VCaP (cell line): Measurements from ENCODE around the gene ITGAE.

Experiments used
- H3K27ac ChIP-seq: fragments of 450-650 bp; 2 replicates; pipeline ENCODE4 v1.5.1; 2017
- TF ChIP-seq, protein P1 (sequence below): fragments of 450-650 bp; conservative IDR thresholded peaks from 2 replicates; pipeline ENCODE4 v1.5.1; 2017; ENCODE audit warnings: mild to moderate bottlenecking, moderate library complexity

ITGAE gene

DNA sequence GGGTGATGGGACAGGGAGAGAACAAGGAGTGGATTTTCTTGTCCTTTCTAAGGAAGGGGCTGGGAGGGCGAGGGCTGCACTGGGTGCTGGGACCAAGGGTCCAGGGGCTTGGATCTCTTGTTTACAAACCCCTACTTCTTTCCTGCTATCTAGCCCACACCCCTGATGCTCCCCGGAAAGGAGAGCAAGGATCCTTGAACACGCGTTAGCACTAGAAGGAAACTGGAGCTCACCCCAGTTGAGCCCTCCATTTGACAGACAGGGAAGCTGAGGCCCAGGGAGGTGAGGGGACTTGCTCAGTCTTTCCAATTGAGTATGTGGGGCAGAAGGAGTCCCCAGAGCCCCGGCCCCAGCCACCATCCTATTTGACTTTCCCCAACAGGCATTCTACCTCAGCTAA, 4.6 kb upstream of the ITGAE start:
- TF ChIP-seq, protein P1, sequence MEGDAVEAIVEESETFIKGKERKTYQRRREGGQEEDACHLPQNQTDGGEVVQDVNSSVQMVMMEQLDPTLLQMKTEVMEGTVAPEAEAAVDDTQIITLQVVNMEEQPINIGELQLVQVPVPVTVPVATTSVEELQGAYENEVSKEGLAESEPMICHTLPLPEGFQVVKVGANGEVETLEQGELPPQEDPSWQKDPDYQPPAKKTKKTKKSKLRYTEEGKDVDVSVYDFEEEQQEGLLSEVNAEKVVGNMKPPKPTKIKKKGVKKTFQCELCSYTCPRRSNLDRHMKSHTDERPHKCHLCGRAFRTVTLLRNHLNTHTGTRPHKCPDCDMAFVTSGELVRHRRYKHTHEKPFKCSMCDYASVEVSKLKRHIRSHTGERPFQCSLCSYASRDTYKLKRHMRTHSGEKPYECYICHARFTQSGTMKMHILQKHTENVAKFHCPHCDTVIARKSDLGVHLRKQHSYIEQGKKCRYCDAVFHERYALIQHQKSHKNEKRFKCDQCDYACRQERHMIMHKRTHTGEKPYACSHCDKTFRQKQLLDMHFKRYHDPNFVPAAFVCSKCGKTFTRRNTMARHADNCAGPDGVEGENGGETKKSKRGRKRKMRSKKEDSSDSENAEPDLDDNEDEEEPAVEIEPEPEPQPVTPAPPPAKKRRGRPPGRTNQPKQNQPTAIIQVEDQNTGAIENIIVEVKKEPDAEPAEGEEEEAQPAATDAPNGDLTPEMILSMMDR: no peak
- no peak overlapping the region for H3K27ac ChIP-seq

DNA sequence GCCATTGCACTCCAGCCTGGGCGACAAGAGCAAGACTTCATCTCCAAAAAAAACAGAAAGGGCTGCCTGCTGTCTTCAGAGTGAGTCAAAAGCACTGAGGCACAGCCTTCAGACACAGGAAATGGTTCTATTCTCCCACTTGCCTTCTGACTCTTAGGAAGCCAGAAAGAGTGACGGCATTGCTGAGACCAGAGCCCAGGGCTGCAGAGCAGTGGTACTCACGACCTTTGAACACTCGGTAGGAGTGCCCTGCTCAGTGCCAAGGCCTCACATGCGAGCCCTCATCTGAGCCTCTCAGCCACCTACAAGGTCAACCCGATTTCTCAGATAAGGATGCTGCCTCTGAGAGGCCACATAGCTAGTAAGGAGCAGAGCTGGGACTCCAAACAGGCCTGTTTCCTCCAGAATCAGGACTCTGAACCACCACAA, 3.5 kb upstream of the ITGAE start:
- no peak overlapping the region for H3K27ac ChIP-seq
- TF ChIP-seq, protein P1: no peak

DNA sequence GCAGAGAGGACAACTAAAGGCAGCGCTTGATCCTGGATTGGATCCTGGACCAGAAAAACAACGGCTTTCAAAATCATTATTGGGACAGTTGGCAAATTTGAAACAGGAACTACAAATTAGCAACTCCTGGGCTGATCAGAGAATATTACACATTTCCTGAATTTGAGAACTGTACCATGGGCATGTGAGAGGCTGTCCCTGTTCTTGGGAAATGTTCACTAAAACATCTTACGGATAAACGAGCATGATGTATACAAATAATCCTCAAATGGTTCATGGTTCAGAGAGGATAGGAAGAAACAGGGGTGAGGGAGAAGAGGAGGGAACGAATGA, 2.3 kb upstream of the ITGAE start:
- TF ChIP-seq, protein P1: no peak
- H3K27ac ChIP-seq: no peak overlapping the region

DNA sequence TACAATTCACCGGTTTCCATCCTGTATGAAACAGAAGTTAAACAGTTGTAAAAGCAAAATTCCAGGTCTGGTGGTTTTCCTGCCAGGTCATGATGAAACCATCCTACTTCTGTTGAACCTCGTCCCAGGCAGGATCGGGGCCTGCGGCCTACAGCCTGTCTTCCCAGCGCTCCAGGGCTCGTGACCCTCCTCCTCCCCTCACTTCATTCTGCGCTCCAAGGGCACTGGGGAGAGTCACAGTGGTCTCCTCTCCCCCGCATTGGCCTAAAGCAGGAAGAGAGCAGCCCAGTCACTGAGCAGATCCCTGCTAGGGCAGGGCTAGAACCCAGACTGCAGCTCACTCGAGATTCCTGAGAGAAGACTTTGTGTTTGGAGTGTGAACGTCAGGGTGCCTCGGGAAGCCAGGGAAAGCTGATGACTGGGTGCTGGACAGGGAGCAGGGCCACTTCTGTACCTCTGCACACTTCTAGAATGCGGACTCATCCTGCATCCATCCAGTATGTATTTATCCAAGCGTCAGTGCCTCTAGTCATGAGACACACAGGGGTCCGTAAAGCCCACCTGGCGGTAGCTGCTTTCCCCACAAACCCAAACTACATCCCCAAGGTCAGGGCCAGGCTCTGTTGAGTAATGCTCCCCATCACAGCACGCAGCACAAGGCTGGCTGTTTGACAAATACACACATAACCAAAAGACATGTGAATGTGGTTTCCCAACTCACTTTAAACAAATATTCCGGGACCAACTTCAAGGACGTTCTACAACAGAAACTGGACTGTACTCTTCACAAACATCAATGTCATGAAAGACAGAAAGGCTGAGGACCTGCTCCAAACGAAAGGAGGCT, 1.7 kb upstream of the ITGAE start:
- no peak overlapping the region for H3K27ac ChIP-seq
- TF ChIP-seq, protein P1: no peak

DNA sequence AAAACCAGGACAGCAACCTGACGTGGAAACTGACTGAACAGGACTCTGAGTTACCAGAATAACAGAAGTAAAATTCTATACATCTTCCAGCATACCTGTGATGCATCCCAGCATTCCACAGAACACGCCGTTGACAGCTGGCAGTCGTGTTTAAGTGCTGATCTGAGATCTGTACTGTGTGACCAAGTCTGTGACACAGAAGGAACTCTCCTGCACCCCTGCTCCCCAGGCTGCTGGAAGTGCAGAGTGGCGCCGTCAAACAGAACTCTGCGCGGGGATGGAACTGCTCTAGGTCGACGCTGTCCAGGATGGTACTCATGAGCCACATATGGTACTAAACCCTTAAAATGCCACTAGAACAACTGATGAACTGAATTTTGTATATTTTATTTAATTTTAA, 804 bp upstream of the ITGAE start:
- no peak overlapping the region for H3K27ac ChIP-seq
- TF ChIP-seq, protein P1: no peak

DNA sequence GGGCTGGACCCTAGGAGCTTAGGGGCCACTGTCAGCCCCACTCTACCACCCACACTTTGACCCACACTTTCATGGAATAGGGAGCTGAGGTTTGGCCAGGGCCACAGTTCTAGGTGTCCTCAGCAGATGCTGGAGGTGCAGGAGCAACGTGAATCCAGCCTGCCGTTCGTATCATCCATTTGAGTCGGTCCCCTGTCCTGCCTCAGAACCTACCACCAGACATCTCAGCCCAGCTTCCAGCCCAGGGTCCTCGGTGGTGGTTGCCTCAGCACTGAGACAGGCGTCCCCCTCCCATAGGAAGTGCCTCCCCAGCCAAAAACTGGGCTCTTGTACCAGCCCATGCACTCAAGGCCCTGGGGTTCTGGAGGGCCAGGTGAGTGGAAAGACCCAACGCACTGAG, 359 bp upstream of the ITGAE start:
- no peak overlapping the region for H3K27ac ChIP-seq
- TF ChIP-seq, protein P1: no peak

DNA sequence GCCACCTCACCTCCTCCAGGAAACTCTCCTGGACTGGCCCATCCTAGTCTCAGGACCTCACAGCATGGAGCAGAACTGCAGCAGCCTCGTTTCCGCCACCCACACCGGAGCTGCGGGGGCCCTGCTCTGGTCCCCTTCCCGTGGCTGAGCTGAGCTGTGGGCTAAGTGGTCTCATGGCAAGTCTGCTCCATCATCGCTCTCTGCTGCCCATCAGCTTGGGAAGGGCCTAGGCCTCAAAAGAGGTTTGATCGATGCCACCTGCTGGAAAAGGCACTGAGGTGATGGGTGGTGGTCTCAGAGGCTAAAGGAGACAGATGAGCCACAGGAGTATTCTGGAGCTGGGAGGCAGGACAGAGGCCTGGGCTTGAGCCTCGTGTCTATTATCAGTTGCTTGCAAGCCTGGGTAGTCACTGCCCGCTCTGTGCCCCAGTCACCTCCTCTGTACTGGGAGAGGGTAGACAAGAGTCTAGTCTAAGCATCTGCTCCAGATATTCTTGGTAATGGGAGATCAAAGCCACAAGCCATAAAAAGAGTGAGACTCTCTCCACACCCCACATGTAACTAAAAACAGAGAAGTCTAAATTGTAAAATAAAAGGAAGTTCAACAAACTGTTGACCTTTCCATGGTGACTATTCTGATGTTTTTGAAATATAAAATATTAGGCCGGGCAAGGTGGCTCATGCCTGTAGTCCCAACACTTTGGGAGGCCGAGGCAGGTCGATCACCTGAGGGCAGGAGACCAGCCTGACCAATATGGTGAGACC, 1.6 kb downstream of the ITGAE start:
- no peak overlapping the region for H3K27ac ChIP-seq
- TF ChIP-seq, protein P1: no peak
